ENCODE data around the gene NAT10. TPM values are rescaled to one million over a fixed set of nuclear protein-coding genes. Genes with fewer than 3 reads are reported as not detected.

The NAT10 gene
- total RNA-seq, 1 donor from 2014 or later, result 35.3 TPM

DNA sequence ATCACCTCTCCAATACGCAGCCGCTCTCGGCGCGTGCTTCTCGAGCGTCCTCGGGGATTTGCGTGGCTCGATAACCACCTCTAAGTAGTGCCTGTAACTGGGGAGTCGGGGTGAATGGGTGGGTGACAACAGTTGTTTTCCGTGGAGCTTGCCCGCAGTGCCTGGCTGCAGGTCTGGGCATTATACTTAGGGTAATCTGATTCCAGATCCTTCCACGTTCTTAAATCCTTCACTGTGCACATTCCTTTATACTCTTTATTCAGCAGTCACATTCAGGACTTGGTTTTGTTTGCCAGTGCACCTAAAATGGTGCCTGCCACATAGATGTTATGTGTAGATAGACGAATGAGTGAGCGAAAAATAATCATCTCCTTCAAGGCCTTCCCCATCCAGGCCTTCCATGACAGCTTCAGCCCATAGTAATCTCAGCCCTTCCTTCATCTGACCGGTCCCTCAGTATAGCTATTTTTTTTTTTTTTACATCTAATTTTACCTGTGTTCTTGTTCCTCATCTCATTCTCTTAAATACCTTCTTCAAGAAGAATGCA is 602 bp downstream of the NAT10 start:
- TF ChIP-seq, protein P1, sequence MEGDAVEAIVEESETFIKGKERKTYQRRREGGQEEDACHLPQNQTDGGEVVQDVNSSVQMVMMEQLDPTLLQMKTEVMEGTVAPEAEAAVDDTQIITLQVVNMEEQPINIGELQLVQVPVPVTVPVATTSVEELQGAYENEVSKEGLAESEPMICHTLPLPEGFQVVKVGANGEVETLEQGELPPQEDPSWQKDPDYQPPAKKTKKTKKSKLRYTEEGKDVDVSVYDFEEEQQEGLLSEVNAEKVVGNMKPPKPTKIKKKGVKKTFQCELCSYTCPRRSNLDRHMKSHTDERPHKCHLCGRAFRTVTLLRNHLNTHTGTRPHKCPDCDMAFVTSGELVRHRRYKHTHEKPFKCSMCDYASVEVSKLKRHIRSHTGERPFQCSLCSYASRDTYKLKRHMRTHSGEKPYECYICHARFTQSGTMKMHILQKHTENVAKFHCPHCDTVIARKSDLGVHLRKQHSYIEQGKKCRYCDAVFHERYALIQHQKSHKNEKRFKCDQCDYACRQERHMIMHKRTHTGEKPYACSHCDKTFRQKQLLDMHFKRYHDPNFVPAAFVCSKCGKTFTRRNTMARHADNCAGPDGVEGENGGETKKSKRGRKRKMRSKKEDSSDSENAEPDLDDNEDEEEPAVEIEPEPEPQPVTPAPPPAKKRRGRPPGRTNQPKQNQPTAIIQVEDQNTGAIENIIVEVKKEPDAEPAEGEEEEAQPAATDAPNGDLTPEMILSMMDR (IDR thresholded peaks at IDR 0.05; ENCODE audit: partially characterized antibody, unreplicated experiment), result no peak
- peaks cover 25% of the 10 kb centered on the region for H3K9me3 Mint-ChIP-seq (ENCODE audit: unreplicated experiment)
- peak overlapping the region; percentile 92 for H3K27ac Mint-ChIP-seq (ENCODE audit: unreplicated experiment)
- no peak for DNase-seq
- H3K27me3 Mint-ChIP-seq (ENCODE audit: unreplicated experiment), result peaks cover 14% of the 10 kb centered on the region
- no peaks in the 10 kb centered on the region for H3K36me3 Mint-ChIP-seq (ENCODE audit: unreplicated experiment)
- peaks cover 24% of the 10 kb centered on the region for H3K4me1 Mint-ChIP-seq (ENCODE audit: low read depth, unreplicated experiment)
- peak overlapping the region; percentile 92 for H3K4me3 Mint-ChIP-seq (ENCODE audit: unreplicated experiment)

DNA sequence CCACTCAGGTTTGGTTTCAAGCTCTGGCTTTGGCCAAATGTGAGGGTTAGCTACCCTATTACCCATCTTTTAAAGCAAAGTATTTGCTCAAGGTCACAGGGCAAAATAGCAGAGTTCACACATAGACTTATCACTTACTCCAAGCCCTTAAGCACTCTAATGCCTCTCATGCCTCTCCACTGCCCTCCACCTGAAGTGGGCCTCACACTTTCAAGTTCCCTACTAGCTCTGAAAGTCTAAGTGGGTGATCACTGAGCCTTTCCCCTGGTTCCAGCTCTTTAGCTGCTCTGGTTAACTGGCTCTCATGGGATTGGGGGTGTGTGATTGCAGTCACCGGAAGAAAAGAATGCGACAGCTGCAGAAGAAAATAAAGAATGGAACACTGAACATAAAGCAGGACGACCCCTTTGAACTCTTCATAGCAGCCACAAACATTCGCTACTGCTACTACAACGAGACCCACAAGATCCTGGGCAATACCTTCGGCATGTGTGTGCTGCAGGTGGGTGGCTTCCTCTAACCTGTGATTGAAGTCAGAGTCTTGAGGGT is 6.4 kb downstream of the NAT10 start:
- Mint-ChIP-seq H3K27ac (ENCODE audit: unreplicated experiment) (peak overlapping the region; percentile 5), H3K36me3 (ENCODE audit: unreplicated experiment) (no peaks in the 10 kb centered on the region)

DNA sequence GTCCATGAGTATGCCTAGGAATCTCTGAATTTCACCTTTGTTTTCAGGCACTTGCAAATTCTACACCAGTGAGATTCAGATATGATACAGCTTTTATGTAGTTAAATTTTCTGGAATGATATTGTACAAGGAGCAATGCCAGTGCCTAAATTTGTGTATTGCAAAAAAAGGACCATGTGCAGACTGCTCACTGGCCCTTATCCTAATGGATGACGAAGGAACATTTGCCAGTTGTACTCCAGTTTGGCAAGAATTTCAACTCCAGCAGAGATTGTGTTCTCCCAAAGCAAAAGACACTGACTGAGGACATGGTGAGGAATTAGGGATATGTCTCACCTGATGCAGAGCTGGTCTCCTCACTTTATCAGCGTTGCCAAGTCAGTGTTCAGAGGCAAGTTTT is 8.6 kb downstream of the NAT10 start:
- Mint-ChIP-seq H3K27ac (ENCODE audit: unreplicated experiment) (no peak overlapping the region), H3K27me3 (ENCODE audit: unreplicated experiment) (peaks cover 2% of the 10 kb centered on the region), H3K9me3 (ENCODE audit: unreplicated experiment) (peaks cover 4% of the 10 kb centered on the region), H3K4me3 (ENCODE audit: unreplicated experiment) (no peak overlapping the region), H3K36me3 (ENCODE audit: unreplicated experiment) (no peaks in the 10 kb centered on the region), H3K4me1 (ENCODE audit: low read depth, unreplicated experiment) (peaks cover 14% of the 10 kb centered on the region)
- DNase-seq, result no peak
- TF ChIP-seq, protein P1 (IDR thresholded peaks at IDR 0.05; ENCODE audit: partially characterized antibody, unreplicated experiment), result no peak

More for the DNA sequence above, 6.4 kb downstream of the NAT10 start:
- H3K4me1 Mint-ChIP-seq (ENCODE audit: low read depth, unreplicated experiment), result peaks cover 4% of the 10 kb centered on the region
- no peaks in the 10 kb centered on the region for H3K27me3 Mint-ChIP-seq (ENCODE audit: unreplicated experiment)
- no peak overlapping the region for H3K4me3 Mint-ChIP-seq (ENCODE audit: unreplicated experiment)
- H3K9me3 Mint-ChIP-seq (ENCODE audit: unreplicated experiment), result no peaks in the 10 kb centered on the region
- DNase-seq, result no peak
- TF ChIP-seq, protein P1 (IDR thresholded peaks at IDR 0.05; ENCODE audit: partially characterized antibody, unreplicated experiment), result no peak

DNA sequence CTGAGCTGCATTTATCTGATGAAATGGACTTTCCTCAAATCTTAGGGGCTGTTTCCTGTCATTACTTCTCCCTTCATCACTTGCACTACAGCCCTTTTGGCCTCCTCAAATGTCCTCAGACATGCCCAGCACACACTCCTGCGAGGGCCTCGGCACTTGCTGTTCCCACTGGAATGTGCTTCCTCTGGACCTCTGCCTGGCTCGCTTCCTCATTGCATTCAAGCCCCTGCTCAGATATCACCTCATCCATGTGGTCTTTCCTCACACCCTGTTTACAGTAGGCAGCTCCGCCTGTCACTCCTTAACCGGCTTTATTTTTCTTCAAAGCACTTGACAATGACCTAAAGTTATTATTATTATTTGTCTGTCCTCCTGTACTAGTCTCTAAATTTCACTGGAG is 9.0 kb downstream of the NAT10 start:
- peaks cover 2% of the 10 kb centered on the region for H3K27me3 Mint-ChIP-seq (ENCODE audit: unreplicated experiment)
- no peak overlapping the region for H3K4me3 Mint-ChIP-seq (ENCODE audit: unreplicated experiment)
- DNase-seq, result no peak
- H3K36me3 Mint-ChIP-seq (ENCODE audit: unreplicated experiment), result no peaks in the 10 kb centered on the region
- peaks cover 4% of the 10 kb centered on the region for H3K9me3 Mint-ChIP-seq (ENCODE audit: unreplicated experiment)
- peaks cover 14% of the 10 kb centered on the region for H3K4me1 Mint-ChIP-seq (ENCODE audit: low read depth, unreplicated experiment)
- TF ChIP-seq, protein P1 (IDR thresholded peaks at IDR 0.05; ENCODE audit: partially characterized antibody, unreplicated experiment), result no peak
- H3K27ac Mint-ChIP-seq (ENCODE audit: unreplicated experiment), result no peak overlapping the region

DNA sequence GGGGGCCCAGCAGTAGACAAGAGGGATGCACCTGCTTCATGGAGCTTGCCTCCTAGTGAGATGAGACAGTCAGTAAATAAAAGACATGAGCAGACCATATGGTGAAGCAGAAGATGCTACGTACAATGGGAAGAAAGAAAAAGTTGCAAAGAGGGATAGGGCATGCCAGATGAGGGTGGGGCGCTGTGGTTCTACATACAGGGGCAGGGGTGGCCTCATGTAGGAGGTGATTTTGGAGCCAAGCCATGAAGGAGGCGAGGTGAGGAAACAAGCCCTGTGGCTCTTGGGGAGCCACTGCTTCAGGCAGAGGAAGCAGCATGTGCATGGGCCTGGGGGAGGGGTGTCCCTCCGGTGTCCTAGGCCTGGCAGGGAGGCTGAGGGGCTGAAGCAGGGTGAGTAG is 15.2 kb downstream of the NAT10 start:
- H3K27ac Mint-ChIP-seq (ENCODE audit: unreplicated experiment), result peak overlapping the region; percentile 78
- TF ChIP-seq, protein P1 (IDR thresholded peaks at IDR 0.05; ENCODE audit: partially characterized antibody, unreplicated experiment), result no peak
- no peaks in the 10 kb centered on the region for H3K36me3 Mint-ChIP-seq (ENCODE audit: unreplicated experiment)
- peaks cover 2% of the 10 kb centered on the region for H3K27me3 Mint-ChIP-seq (ENCODE audit: unreplicated experiment)
- peak overlapping the region; percentile 65 for H3K4me3 Mint-ChIP-seq (ENCODE audit: unreplicated experiment)
- DNase-seq, result no peak
- H3K4me1 Mint-ChIP-seq (ENCODE audit: low read depth, unreplicated experiment), result peaks cover 26% of the 10 kb centered on the region
- peaks cover 9% of the 10 kb centered on the region for H3K9me3 Mint-ChIP-seq (ENCODE audit: unreplicated experiment)
